Neutrophil (primary cell): ENCODE results near the gene NALCN.

Experiments used
- H3K27ac ChIP-seq: fragments of 200-600 bp; sonication (generic); 2 replicates; pipeline ENCODE4 v1.5.1; 2016; ENCODE audit warnings: mild to moderate bottlenecking, moderate library complexity
- H3K27me3 ChIP-seq: fragments of 200-600 bp; sonication (generic); 2 replicates; pipeline ENCODE4 v1.6.0; 2016; ENCODE audit warnings: mild to moderate bottlenecking
- H3K36me3 ChIP-seq: fragments of 200-600 bp; sonication (generic); 2 replicates; pipeline ENCODE4 v1.5.1; 2017
- H3K4me1 ChIP-seq, 2 experiments: fragments of 200-600 bp in 1 of 2; sonication (generic) in 1 of 2; 1 replicate in 1 of 2; 2 replicates in 1 of 2; pipeline versions ENCODE4 v1.5.1 to v1.6.1; 2013 to 2016; ENCODE audit warnings: low read depth in 1 of 2, low read length in 1 of 2, mild to moderate bottlenecking in 1 of 2, moderate library complexity in 1 of 2; ENCODE audit not compliant: control insufficient read depth in 1 of 2, insufficient read depth in 1 of 2
- H3K4me3 ChIP-seq, 2 experiments: fragments of 200-600 bp in 1 of 2; sonication (generic) in 1 of 2; 1 replicate in 1 of 2; 2 replicates in 1 of 2; pipeline ENCODE4 v1.5.1; 2013 to 2016; ENCODE audit warnings: low read depth in 1 of 2, low read length in 1 of 2, mild to moderate bottlenecking in 1 of 2, moderate library complexity in 1 of 2
- H3K9me3 ChIP-seq: fragments of 200-600 bp; sonication (generic); 2 replicates; pipeline ENCODE4 v1.5.1; 2016
- TF ChIP-seq, protein P1 (sequence below): fragments of 200-600 bp; sonication (generic); IDR thresholded peaks from 2 replicates; pipeline ENCODE4 v1.5.1; 2016; ENCODE audit warnings: antibody characterized with exemption

NALCN gene

GRCh38 chr13:101026328-101026727 is 390.0 kb downstream of the NALCN start:
- Histone ChIP-seq H3K9me3 (no peaks in the 10 kb centered on the region), H3K27me3 (no peaks in the 10 kb centered on the region), H3K36me3 (no peaks in the 10 kb centered on the region), H3K27ac (no peak overlapping the region), H3K4me3 (no peak overlapping the region), H3K4me1 (no peaks in the 10 kb centered on the region)
- TF ChIP-seq, protein P1, sequence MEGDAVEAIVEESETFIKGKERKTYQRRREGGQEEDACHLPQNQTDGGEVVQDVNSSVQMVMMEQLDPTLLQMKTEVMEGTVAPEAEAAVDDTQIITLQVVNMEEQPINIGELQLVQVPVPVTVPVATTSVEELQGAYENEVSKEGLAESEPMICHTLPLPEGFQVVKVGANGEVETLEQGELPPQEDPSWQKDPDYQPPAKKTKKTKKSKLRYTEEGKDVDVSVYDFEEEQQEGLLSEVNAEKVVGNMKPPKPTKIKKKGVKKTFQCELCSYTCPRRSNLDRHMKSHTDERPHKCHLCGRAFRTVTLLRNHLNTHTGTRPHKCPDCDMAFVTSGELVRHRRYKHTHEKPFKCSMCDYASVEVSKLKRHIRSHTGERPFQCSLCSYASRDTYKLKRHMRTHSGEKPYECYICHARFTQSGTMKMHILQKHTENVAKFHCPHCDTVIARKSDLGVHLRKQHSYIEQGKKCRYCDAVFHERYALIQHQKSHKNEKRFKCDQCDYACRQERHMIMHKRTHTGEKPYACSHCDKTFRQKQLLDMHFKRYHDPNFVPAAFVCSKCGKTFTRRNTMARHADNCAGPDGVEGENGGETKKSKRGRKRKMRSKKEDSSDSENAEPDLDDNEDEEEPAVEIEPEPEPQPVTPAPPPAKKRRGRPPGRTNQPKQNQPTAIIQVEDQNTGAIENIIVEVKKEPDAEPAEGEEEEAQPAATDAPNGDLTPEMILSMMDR, result no peak

GRCh38 chr13:101025925-101026324 is 390.4 kb downstream of the NALCN start:
- Histone ChIP-seq H3K27ac (no peak overlapping the region), H3K27me3 (no peaks in the 10 kb centered on the region), H3K4me1 (no peaks in the 10 kb centered on the region), H3K9me3 (no peaks in the 10 kb centered on the region), H3K4me3 (no peak overlapping the region), H3K36me3 (no peaks in the 10 kb centered on the region)
- TF ChIP-seq, protein P1, result no peak

DNA sequence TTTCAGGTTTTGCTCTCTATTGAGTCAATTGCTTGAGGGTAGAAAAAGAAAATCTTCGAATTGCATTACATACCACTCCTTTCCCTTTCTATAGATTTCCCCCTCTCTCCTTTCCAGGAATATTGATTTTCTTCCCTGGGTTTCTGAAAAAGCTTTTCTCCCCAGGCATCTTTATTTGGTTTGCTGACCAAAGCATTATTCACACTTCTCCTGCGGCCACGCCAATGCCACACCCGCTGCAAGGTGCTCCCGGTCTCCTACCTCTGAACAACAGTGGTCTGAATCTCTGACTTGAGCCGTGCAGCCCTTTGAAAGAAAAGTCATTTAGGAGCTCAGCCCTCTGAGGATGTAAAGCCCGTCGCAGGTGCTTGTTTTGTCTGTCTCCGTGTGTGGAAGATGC is 390.8 kb downstream of the NALCN start:
- Histone ChIP-seq H3K36me3 (no peaks in the 10 kb centered on the region), H3K27me3 (no peaks in the 10 kb centered on the region), H3K27ac (no peak overlapping the region), H3K9me3 (no peaks in the 10 kb centered on the region), H3K4me3 (no peak overlapping the region), H3K4me1 (no peaks in the 10 kb centered on the region)
- TF ChIP-seq, protein P1, result no peak

DNA sequence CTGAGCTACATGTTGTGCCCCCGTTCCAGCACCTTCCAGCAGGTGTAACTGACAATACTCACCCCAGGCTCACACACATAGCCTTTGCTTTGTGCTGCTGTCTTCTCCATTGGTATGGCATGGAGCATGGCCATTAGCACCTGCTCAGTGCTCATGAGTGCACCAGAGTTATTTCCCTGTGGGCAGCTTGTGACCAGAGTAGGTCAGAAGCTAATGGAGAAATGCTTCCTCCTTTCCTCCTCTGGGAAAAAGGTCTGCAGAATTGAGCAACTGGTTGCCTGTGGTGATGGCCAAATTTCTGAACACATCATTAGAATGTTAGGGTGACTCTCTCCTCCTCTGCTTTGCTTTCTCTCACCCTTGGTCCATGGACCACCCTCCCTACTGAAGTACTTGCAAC is 397.2 kb downstream of the NALCN start:
- Histone ChIP-seq H3K4me1 (no peaks in the 10 kb centered on the region), H3K36me3 (no peaks in the 10 kb centered on the region), H3K27ac (no peak overlapping the region), H3K4me3 (no peak overlapping the region), H3K27me3 (no peaks in the 10 kb centered on the region), H3K9me3 (no peaks in the 10 kb centered on the region)
- TF ChIP-seq, protein P1, result no peak

DNA sequence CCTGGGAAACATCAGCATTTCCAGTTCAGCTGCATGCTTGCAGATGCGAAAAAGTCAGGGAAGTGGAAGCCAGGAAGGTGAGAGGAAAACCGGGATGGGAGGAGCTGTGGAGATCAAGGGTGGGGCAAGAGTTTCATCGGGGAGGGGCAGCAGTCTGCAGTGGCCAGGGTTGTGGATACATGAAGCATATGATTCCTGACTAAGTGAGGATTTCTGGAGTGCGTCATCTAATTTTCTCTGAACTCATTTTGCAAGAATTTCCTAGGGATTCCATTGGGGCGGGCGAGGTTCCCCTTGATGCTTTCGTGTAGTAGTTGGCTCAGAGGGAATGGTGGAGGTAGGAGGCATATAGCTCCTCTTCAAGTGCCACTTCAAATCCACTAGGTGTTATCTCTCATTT is 397.6 kb downstream of the NALCN start:
- no peaks in the 10 kb centered on the region for H3K36me3 ChIP-seq
- H3K4me3 ChIP-seq, result no peak overlapping the region
- no peaks in the 10 kb centered on the region for H3K9me3 ChIP-seq
- H3K27ac ChIP-seq, result no peak overlapping the region
- H3K4me1 ChIP-seq, result no peaks in the 10 kb centered on the region
- TF ChIP-seq, protein P1, result no peak
- no peaks in the 10 kb centered on the region for H3K27me3 ChIP-seq
